Measurements from ENCODE around the gene MGAT4B. TPM values are rescaled to one million over a fixed set of nuclear protein-coding genes. Genes with fewer than 3 reads are reported as not detected.
A peak's percentile ranks its signal among the peaks of the same experiment; 100 is the strongest.

Gene MGAT4B
- total RNA-seq, 1 experiment from 2014 or later, result 151 TPM

- TF ChIP-seq ZNF281 (CRISPR knock-in tag; IDR thresholded peaks at IDR 0.05), result no peak
- TF ChIP-seq TCF7 (CRISPR knock-in tag; IDR thresholded peaks at IDR 0.05; ENCODE audit: low read depth), result no peak
- no peak for TF ChIP-seq NR1H2 (CRISPR knock-in tag; IDR thresholded peaks at IDR 0.05)
- no peak for TF ChIP-seq RORB (CRISPR knock-in tag; IDR thresholded peaks at IDR 0.05)
- no peak for TF ChIP-seq PRDM15 (CRISPR knock-in tag; IDR thresholded peaks at IDR 0.05)
- 0 out of 2 replicates have a peak, but pooled peaks have one; percentile 87 for TF ChIP-seq KAT7 (CRISPR knock-in tag; IDR thresholded peaks at IDR 0.05; ENCODE audit: borderline replicate concordance)
- TF ChIP-seq JAZF1 (CRISPR knock-in tag; IDR thresholded peaks at IDR 0.05), result no peak
- TF ChIP-seq ATF1 (CRISPR knock-in tag; IDR thresholded peaks at IDR 0.05), result no peak
- TF ChIP-seq TEAD1 (CRISPR knock-in tag; IDR thresholded peaks at IDR 0.05), result peak; percentile 65; the same call in 1 of the 2 replicates
- TF ChIP-seq GRHL2 (CRISPR knock-in tag; IDR thresholded peaks at IDR 0.05; ENCODE audit: insufficient replicate concordance, severe bottlenecking), result no peak
- no peak for TF ChIP-seq ZNF138 (CRISPR knock-in tag; conservative IDR thresholded peaks at IDR 0.05)
- 0 out of 2 replicates have a peak, but pooled peaks have one; percentile 26 for TF ChIP-seq ELF4 (CRISPR knock-in tag; IDR thresholded peaks at IDR 0.05; ENCODE audit: low read depth)
- TF ChIP-seq EMX1 (CRISPR knock-in tag; IDR thresholded peaks at IDR 0.05), result no peak; the same call in 1 of the 2 replicates
- no peak for TF ChIP-seq ZNF512 (CRISPR knock-in tag; IDR thresholded peaks at IDR 0.05; ENCODE audit: borderline replicate concordance)
- no peak for TF ChIP-seq ZNF396 (CRISPR knock-in tag; IDR thresholded peaks at IDR 0.05; ENCODE audit: borderline replicate concordance)
- TF ChIP-seq USF1 (CRISPR knock-in tag; IDR thresholded peaks at IDR 0.05), result no peak
- no peak; the same call in 1 of the 2 replicates for TF ChIP-seq FOXK1 (CRISPR knock-in tag; IDR thresholded peaks at IDR 0.05)
- peak; percentile 71; the same call in 1 of the 2 replicates for TF ChIP-seq ARID4B (CRISPR knock-in tag; IDR thresholded peaks at IDR 0.05; ENCODE audit: borderline replicate concordance)
- TF ChIP-seq CBFB (CRISPR knock-in tag; IDR thresholded peaks at IDR 0.05; ENCODE audit: low read depth), result no peak
- TF ChIP-seq ERG (CRISPR knock-in tag; IDR thresholded peaks at IDR 0.05), result 0 out of 2 replicates have a peak, but pooled peaks have one; percentile 21
Measured at GRCh38 chr5:179795863-179796833, 10.5 kb downstream of the MGAT4B start (continued).

All from WTC11 (cell line).